GM19193 (cell line): Measurements from ENCODE around the gene EFS.

Experiments used
- POLR2A ChIP-seq: IDR thresholded peaks from 4 replicates; pipeline ENCODE4 v1.6.1; 2011; ENCODE audit not compliant: insufficient read depth, insufficient read length; ENCODE audit errors: extremely low read depth

EFS gene

DNA sequence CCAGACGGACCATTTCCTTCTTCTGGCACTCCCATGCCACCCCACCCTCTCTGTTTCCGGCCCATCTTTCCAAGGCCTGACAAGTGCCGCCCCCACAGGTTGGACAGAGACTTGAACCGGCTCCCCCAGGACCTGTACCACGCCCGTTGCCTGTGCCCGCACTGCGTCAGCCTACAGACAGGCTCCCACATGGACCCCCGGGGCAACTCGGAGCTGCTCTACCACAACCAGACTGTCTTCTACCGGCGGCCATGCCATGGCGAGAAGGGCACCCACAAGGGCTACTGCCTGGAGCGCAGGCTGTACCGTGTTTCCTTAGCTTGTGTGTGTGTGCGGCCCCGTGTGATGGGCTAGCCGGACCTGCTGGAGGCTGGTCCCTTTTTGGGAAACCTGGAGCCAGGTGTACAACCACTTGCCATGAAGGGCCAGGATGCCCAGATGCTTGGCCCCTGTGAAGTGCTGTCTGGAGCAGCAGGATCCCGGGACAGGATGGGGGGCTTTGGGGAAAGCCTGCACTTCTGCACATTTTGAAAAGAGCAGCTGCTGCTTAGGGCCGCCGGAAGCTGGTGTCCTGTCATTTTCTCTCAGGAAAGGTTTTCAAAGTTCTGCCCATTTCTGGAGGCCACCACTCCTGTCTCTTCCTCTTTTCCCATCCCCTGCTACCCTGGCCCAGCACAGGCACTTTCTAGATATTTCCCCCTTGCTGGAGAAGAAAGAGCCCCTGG lies 10.7 kb upstream of the EFS start:
- no peak for TF ChIP-seq POLR2A

DNA sequence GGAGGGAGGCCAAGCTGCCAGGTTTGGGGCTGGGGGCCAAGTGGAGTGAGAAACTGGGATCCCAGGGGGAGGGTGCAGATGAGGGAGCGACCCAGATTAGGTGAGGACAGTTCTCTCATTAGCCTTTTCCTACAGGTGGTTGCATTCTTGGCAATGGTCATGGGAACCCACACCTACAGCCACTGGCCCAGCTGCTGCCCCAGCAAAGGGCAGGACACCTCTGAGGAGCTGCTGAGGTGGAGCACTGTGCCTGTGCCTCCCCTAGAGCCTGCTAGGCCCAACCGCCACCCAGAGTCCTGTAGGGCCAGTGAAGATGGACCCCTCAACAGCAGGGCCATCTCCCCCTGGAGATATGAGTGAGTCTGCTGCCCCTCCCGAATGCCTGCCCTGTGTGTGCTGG lies 8.1 kb upstream of the EFS start:
- no peak for TF ChIP-seq POLR2A

DNA sequence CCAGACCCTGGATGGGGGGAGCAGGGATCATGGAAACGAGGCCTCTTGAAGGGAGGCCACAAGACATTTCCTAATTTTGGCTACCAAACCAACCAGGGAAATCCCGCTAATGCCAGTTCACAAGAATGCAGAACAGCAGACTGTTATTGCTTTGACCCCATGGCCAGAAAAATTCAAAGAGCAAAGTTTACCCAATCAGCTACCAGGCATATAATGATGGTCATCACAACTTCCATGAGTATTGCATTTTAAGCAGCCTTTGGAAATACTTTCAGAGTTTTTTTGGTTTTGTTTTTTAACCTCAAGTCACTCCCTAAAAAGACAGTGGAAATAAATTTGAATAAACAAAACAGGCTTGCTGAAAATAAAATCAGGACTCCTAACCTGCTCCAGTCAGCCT lies 7.5 kb upstream of the EFS start, which contains the start of gene IL25:
TSS of gene IL25 (plus strand) at position 301 of the 400 bp plus-strand sequence.
- no peak for TF ChIP-seq POLR2A

DNA sequence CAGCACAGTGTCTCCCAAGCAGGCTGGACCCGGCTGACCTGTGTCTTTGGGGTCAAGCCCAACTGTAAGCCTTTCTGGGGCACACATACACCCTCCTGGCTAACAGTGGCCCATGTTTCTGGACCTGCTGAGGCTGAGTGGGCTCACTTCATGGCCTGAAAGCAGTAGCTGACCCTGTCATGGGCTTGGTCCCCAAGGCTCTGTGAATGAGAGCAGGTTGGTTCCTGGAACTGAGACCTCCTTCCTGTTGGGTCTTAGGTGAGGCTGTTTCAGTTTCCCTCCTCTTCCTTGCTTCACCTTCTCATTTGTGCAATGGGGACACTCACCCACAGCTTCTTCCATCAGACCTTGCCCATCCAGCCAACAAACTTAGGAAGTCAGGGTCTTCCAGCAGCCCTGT lies 6.9 kb upstream of the EFS start:
- TF ChIP-seq POLR2A: no peak

DNA sequence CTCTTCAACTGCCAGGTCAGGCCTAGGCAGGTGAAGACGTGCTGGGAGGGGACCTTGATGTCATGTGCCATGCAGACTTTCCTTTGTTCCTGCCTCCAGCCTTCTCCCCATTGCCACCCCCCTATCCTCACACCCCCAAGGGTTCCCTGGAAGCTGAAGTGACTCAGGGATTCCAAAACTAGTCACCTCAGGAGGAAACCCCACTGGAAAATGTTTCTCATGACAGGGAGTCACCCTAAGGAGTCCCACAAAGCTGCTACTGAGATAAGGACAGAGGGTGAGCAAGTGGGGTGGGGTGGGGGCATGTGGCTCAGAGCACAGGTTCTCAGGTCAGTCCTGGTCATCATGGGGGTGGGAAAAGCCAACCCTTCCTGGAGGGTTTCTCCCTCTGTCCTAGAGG lies 5.2 kb upstream of the EFS start:
- TF ChIP-seq POLR2A: no peak

DNA sequence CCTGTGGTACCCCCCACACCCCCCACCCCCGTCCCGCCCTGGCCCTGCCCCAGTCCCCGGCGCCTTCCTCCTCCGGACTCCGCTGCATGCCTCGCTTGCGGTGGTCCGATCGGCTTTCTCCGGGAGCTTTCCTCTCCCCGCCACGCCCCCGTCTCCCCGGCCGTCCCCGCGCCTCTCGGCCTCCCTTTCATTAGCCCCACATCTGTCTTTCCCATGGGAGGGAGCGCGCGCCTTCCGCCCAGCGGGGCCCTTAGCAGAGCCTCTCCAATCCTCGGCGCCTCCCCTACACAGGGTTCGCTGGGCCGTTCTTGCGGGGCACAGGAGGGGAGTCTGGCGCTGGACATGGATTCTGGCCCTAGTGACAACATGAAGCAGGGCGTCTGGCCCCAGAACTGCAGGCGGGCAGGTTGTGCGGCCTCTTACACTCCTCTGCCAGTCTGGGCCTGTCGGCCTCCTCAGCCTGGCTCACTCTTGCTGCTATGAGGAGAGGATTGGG lies 1.5 kb upstream of the EFS start:
- TF ChIP-seq POLR2A: no peak

DNA sequence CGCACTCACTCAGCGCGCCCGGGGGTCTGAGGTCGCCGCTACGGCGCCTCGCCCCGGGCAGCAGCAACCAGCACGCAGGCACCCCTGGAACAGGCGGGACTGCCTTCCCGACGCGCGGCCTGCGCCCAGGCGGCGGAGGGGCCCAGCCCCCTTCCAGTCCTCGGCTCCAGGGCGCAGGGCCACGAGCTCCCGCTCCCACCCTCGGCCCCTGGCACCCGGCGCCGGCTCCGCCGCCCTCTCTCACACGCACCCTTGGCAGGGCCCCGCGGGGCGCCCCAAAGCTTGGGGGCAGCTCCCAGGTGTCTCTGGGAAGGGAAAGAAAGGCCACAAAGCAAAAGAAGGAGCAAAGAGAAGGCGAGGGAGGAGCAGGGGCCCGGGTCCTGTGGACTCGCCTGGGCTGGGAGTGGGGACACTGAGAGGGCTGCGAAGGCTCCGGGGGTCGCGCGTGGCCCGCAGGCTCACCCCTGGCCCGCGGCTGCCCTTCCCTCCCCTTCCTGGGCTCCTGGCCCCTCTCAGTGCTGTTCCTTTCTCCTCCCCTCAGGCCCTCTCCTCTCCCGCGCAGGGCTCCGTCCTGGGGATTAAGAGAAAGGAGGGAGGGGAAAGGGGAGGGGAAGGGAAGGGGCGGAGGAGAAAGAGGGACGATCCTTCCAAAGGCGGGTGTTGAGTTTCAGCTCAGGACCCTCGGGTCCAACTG lies 907 bp upstream of the EFS start:
- no peak for TF ChIP-seq POLR2A

DNA sequence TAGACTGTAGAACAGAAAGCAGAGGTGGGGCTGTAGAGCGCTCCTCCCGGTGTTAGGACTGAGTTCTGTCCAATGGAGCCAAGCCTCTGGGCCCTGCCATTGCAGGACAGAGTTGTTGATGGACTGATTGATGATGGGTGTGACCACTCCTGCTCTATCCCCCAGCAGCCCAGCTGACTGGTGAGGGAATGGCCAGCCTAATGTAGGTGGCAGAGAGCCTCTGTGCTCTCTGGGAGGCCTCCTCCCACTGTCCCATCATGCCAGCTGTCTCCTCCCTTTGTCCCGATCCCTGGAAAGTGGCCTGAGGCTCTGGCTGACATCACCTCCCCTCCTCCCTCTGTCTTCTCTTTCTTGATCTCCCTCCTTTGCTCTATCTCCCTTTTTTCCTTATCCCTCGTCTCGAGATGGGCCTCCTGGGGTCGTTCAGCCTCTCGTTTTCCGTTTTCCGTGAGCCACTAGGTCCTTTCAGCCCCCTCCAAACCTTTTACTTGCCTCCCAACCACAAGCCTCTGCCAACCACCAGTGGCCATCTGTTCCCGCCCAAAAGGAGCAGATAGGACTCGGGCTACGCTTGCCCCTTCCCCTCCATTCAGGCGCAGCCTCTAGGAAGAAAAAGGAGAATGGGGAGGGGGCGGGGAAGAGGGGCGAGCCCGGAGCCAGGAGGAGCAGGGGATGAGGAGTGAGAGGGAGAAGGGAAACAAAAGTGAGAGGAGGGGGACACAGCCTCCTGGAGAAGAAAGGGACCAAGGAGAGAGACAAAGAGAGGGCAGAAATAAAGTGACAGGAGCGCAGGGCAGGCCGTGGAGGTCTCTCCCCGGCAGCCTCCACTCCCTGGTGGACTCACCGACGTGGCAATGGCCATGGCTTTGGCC lies 572 bp downstream of the EFS start:
- no peak for TF ChIP-seq POLR2A

DNA sequence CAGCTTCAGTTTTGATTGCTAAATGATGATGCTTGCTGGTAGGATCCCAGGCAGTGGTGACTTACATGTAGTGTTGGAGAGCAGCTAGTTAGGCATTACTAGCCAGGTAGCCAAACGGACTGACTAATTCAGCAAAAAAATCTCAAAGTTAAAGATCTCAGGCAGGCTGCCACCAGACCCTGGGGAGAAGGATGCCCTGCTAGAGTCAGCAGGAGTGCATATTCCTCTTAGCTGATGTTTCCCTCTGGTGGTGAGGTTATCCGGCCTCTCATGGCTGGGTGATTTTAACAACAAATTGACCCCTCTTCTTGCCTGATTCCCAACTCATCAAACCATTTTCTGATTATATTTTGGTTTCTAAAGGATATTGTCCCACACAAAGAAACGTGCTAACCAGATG lies 2.8 kb downstream of the EFS start:
- no peak for TF ChIP-seq POLR2A

DNA sequence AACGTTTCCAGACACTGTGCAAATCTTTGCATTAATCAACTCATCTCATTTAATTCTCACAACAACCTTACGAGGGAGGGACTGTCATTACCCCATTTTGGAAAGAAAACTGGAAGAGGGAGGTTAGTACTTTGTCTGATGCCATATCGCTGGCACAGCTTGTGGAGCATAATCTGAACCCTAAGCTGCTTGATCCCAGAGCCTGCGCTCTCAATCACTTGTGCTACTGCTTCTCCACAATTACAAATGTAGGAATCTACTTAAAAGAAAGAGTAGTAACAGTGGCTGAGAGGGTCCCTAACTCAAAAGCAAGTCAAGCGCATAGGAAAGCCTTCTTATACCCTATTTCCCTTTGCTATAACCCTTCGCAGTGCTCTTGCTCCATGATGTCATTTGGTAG lies 3.2 kb downstream of the EFS start:
- no peak for TF ChIP-seq POLR2A

DNA sequence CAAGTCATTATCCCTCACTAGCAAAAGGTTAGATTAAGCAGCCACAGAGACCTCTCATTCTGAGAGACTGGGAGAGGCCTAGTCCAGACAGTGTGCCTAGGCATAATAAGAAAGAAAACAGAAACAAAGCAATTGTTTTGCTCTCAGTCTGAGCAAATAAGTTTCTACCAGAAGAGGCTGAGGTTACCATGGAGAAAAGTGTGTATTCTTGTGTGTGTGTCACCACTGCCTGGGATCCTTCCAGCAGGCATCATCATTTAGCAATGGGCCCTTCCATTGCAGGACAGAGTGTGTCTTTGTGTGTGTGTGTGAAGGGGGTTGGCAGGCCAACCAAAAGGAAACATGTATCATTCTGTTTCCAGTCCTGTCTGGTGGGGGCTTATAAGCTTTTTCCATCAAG lies 3.7 kb downstream of the EFS start:
- TF ChIP-seq POLR2A: no peak

DNA sequence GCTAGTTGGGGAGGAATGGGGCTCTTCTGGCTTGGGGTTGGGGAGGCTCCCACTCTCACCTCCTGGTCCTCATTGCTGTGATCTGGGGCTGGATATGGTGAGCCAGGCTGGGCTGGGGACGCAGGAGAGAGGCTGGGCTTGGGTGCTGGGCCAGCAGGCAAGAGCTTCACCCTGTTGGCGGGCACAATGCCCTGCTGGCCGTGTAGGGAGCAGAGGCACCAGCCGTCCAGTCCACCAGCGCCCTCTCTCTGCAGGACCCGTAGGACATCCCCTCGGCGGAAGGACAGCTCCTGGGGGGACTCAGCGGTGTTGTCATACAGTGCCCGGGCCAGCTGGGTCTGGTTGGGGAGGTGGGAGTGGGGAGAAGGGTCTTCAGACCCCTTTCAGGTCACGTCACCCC lies 4.5 kb downstream of the EFS start:
- no peak for TF ChIP-seq POLR2A

DNA sequence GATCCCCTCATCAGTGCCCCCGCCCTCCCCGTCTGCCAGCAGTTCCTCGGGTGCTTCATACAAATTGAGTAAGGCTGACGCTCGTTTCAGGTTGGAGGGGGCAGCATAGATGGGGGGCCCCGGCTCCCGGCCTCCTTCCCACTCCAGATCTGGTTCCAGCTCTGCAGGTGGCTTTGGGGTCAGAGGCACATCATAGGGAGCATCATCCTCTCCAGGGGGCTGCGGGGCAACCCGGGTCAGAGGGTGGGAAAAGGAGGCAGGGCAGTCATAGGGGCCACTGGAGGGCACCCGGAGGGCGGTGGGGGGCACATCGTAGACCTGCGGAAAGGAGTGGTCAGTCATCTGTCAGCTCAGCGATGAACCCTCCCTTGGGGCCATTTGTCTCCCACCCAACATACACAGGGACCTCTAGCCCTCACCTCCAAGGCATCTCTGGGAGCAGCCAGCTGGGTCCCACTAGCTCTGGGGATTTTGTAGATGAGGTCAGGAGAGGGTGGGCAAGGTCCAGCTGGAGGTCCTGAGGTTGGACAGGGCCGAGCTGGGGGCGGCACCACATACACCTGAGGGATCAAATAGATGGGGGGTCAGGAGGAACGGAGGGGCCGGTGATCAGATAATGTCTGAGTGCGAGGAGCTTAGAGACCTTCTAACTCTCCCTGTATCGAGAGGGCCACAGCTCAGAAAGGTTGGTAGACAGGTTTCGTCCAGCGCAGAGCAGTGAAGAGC lies 5.1 kb downstream of the EFS start:
- no peak for TF ChIP-seq POLR2A

DNA sequence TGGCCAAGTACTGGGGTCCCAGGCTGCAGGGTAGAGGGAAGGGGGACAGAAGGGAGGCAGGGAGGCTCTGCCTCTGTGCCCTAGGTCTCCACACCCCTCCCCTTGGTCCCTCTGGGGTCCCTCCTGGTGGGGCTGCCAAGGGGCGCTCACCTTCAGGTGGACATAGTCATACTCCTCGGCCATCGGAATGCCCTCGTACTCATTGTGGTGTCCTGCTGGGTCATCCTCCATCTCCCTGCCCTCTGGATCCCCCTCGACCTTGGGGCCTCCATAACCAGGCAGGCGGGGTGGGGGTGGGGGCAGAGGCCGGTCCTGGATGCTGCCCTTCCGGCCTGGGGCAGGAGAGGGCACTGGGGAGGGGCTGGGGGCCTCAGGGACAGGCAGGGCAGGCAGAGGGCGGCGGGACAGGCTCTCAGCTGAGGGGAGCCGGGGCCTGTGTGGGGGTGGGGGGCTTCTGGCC lies 5.8 kb downstream of the EFS start:
- no peak for TF ChIP-seq POLR2A
